ENCODE results near the gene ATP6V1B1. TPM values are rescaled to one million over a fixed set of nuclear protein-coding genes. Genes with fewer than 3 reads are reported as not detected.

Gene ATP6V1B1
- total RNA-seq, 4 donors from 2014 or later, result 1.2 to 2.5 TPM; not detected in 2

DNA sequence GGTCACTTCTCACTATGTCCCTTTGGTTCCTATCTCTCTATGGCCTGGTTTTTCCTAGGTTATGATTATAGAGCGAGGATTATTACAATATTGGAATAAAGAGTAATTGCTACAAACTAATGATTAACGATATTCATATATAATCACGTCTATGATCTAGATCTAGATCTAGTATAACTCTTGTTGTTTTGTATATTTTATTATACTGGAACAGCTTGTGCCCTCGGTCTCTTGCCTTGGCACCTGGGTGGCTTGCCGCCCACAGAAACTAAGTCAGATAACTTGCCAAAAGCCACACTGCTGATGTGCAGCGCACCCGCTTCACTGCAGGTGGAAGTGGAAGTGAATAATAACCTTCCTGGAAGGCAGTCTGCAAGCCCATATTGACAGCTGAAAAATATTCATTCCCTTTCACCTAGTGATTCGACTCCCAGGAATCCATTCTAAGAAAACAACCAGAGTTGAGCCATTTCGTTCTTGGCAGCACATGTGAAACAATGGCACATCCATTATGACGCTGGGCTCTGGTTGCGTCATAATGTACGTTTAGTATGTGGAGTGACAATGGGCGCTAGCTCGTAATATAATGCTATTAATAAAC lies 42.0 kb downstream of the ATP6V1B1 start:
- DNase-seq (ENCODE audit: low spot score in 2 of 2), result peak; percentile 32 to 48
- Histone ChIP-seq H3K9me3 (no peaks in the 10 kb centered on the region), H3K4me3 (peak overlapping the region; percentile 48 to 83 (median 54)), H3K27ac (peak overlapping the region; percentile 81 to 90 (median 88)), H3K4me1 (peaks cover 0 to 27% (median 11%) of the 10 kb centered on the region in 4 donors), H3K27me3 (no peaks in the 10 kb centered on the region), H3K36me3 (peaks cover 0 to 9% (median 0%) of the 10 kb centered on the region in 3 donors)
- WGBS, 2 donors, result 21 to 25% methylated on average over 14 of the region's 14 CpGs
- TF ChIP-seq, protein P1, sequence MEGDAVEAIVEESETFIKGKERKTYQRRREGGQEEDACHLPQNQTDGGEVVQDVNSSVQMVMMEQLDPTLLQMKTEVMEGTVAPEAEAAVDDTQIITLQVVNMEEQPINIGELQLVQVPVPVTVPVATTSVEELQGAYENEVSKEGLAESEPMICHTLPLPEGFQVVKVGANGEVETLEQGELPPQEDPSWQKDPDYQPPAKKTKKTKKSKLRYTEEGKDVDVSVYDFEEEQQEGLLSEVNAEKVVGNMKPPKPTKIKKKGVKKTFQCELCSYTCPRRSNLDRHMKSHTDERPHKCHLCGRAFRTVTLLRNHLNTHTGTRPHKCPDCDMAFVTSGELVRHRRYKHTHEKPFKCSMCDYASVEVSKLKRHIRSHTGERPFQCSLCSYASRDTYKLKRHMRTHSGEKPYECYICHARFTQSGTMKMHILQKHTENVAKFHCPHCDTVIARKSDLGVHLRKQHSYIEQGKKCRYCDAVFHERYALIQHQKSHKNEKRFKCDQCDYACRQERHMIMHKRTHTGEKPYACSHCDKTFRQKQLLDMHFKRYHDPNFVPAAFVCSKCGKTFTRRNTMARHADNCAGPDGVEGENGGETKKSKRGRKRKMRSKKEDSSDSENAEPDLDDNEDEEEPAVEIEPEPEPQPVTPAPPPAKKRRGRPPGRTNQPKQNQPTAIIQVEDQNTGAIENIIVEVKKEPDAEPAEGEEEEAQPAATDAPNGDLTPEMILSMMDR (IDR thresholded peaks at IDR 0.05), result no peak
- TF ChIP-seq EP300 (IDR thresholded peaks at IDR 0.05), result peak in 1 of 2 donors; percentile 44
- peak in 1 of 2 donors; percentile 12 for TF ChIP-seq POLR2A (IDR thresholded peaks at IDR 0.05)

DNA sequence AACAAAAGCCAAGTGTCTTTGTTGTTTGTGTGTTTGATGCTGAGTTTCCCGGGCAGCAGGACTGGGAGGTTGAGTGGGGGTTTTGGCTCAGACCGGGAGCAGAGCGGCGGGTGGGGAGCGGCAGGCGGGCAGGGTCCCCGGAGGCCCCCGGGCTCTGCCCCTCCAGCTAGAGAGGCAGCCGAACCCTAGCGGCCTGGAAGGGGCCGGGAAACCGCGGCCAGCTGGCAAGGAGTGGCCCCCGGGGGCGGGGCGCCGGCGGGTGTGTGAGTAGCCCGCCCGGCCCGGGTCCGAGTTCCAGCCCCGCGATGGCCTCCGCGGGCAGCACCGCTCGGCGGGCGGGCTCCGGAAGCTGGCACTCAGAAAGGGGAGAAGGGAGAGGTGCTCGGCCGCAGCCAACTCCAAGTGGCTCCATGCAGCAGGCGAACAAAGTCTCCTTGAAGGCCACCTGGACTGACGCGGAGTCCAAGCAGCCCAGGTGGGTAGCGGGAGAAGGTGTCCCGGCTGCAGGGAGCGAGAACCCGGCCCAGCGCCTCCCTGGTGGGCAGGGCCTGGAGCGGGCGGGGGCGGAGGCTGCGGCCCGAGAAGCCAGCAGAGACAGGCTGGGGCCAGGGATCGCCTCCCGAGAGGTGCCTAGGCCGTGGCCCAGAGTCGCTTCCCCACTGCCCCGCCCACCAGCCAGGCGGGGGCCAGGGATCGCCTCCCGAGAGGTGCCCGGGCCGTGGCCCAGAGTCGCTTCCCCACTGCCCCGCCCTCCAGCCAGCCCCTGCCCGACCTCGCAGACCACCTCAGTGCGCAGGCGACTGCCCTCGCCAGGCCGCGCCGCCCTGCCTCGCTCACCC lies 42.9 kb downstream of the ATP6V1B1 start, which contains the start of gene ANKRD53:
TSS of gene ANKRD53 (plus strand) at position 290 of the 839 bp plus-strand sequence. CDS start at position 306, 16 bp downstream.
- DNase-seq (ENCODE audit: low spot score in 2 of 2), result peak in 1 of 2 donors; percentile 18
- WGBS, 2 donors, result 1 to 7% methylated on average over 9 to 49 of the region's 67 CpGs
- Histone ChIP-seq H3K27ac (peak within 1 kb of the TSS; percentile 82 to 90 (median 88)), H3K9me3 (no peaks in the 10 kb centered on the region), H3K36me3 (peaks cover 0 to 16% (median 0%) of the 10 kb centered on the region in 3 donors), H3K4me3 (peak within 1 kb of the TSS; percentile 48 to 83 (median 54)), H3K4me1 (peaks cover 0 to 27% (median 11%) of the 10 kb centered on the region in 4 donors), H3K27me3 (no peaks in the 10 kb centered on the region)
- TF ChIP-seq EP300 (IDR thresholded peaks at IDR 0.05) (no peak), POLR2A (IDR thresholded peaks at IDR 0.05) (no peak)
- TF ChIP-seq, protein P1 (IDR thresholded peaks at IDR 0.05), result no peak

DNA sequence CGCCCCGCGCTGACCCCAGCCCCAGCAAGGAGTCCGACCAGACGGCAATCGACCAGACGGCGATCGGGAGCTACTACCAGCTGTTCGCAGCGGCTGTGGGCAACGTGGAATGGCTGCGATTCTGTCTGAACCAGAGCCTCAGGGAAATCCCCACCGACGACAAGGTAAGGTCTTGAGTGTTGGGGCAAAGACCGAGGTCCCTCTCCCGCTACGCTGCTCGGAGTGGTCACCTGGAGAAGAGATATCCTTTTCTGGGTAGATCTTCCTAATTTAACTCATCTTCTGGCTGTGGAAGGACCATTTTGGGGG lies 43.4 kb downstream of the ATP6V1B1 start:
- peaks cover 0 to 22% (median 0%) of the 10 kb centered on the region in 3 donors for H3K36me3 ChIP-seq
- H3K9me3 ChIP-seq, result no peaks in the 10 kb centered on the region
- 33 to 78% methylated on average over 4 to 15 of the region's 19 CpGs for WGBS, 2 donors
- TF ChIP-seq POLR2A (IDR thresholded peaks at IDR 0.05) (no peak), EP300 (IDR thresholded peaks at IDR 0.05) (no peak)
- TF ChIP-seq, protein P1 (IDR thresholded peaks at IDR 0.05), result no peak
- peak overlapping the region; percentile 48 to 83 (median 54) for H3K4me3 ChIP-seq
- H3K27ac ChIP-seq, result peak overlapping the region; percentile 73 to 90 (median 84)
- peaks cover 0 to 27% (median 11%) of the 10 kb centered on the region in 4 donors for H3K4me1 ChIP-seq
- DNase-seq (ENCODE audit: low spot score in 2 of 2), result no peak
- H3K27me3 ChIP-seq, result no peaks in the 10 kb centered on the region

DNA sequence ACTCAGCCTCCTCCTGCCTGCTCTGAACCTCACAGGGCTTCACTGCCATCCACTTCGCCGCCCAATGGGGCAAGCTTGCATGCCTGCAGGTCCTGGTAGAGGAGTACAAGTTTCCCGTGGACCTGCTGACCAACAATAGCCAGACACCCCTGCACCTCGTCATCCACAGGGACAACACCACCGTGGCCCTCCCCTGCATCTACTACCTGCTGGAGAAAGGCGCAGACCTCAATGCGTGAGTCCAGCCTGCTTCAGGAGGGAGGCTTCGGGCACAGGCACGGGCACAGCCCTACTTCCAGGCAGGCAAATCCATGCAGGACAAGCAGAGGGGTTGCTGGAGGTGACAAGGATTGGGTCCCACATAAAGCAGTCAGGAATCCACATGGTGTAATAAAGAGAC lies 43.9 kb downstream of the ATP6V1B1 start:
- WGBS, 2 donors, result 97 to 99% methylated on average over 6 to 8 of the region's 9 CpGs
- no peak for DNase-seq (ENCODE audit: low spot score in 2 of 2)

More for the DNA sequence above, 43.9 kb downstream of the ATP6V1B1 start:
- TF ChIP-seq EP300 (IDR thresholded peaks at IDR 0.05), result no peak
- TF ChIP-seq, protein P1 (IDR thresholded peaks at IDR 0.05), result no peak
- no peak for TF ChIP-seq POLR2A (IDR thresholded peaks at IDR 0.05)
- Histone ChIP-seq H3K4me1 (peaks cover 0 to 29% (median 13%) of the 10 kb centered on the region in 4 donors), H3K9me3 (no peaks in the 10 kb centered on the region), H3K27ac (peak overlapping the region in 2 of 4 donors; percentile 86 to 90), H3K36me3 (peaks cover 0 to 23% (median 0%) of the 10 kb centered on the region in 3 donors), H3K27me3 (no peaks in the 10 kb centered on the region), H3K4me3 (no peak overlapping the region)

All from tibial nerve (tissue), 4 donors.